HS-27A (cell line): Measurements from ENCODE around the gene RER1.
A peak's percentile ranks its signal among the peaks of the same experiment; 100 is the strongest.

Experiments
- DNase-seq: peaks from one replicate; pipeline ENCODE4 v3.0.0-alpha.2; 2012; ENCODE audit warnings: low read depth, missing footprints

The RER1 gene

DNA sequence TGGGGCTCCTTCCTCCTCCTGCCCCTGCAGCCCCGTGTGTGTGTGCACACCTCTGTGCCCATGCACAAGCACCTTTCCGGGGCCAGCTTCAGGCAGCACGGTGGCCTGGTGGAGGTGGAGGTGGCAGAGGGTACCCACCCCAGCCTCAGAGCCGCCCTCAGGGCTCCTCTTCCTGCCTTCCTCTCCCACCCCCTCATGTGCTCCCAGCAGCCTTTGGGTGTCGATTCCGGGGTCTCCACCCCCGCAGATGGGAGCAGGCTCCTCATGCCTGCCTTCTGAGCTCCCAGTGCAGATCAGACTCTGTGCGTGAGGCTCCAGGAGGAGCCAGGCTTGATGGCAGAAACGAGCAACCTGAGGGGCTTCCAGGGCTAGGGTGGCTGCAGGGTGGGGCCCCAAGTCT, 55.2 kb downstream of the RER1 start:
- DNase-seq, result no peak

DNA sequence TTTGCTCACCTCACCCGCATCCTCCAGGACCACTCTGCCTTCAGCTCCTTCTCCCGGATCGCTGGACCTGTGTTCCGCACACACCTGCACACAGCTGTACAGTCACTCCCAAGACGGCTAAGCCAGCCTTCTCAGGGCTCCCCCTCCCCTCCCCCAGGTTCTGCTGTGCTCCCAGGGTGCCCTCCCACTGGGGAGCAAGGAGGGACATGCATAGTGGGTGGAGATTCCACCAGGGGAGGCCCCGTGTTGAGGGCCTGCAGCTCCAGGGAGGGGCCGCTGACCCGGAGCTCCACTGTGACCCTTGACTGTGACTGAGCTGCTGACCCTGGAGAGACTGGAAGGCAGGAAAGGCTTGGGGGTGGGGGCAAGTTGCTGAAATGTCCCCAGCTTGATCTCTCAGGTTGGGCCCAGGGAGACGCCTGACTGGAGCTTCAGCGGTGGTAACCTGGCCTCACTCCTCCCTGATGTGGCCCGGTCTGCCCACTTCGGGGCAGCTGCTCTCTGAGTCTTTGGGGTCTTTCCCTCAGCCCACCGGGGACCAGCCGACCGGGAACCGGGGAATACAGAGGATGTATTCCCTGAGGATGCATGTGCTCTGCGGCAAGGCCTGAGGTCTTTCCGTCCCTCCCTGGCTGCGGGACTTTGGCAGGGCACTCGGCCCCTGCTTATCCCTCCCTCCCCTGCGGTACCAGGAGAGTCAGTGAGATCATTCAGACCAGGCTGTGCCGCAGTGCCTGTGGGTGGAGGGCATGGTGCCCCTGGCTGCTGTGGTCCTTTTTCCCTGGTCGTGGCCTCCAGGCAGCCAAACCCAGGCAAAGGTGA, 55.8 kb downstream of the RER1 start:
- no peak for DNase-seq

DNA sequence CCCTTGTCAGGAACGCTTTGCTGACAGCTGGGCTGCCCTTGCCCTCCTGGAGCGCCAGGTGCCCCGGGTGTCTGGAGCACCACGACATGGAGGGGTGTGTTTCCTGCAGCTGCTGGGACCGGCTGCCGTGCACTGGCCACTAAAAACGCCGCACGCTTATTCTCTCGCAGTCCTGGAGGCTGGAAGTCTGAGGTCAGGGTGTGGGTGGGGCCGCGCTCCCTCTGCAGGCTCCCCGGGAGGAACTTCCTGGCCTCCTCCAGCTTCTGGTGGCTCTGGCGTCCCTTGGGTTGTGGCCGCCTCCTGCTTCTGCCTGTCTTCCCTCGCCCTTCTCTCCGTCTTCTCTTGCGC, 56.4 kb downstream of the RER1 start:
- DNase-seq, result no peak

DNA sequence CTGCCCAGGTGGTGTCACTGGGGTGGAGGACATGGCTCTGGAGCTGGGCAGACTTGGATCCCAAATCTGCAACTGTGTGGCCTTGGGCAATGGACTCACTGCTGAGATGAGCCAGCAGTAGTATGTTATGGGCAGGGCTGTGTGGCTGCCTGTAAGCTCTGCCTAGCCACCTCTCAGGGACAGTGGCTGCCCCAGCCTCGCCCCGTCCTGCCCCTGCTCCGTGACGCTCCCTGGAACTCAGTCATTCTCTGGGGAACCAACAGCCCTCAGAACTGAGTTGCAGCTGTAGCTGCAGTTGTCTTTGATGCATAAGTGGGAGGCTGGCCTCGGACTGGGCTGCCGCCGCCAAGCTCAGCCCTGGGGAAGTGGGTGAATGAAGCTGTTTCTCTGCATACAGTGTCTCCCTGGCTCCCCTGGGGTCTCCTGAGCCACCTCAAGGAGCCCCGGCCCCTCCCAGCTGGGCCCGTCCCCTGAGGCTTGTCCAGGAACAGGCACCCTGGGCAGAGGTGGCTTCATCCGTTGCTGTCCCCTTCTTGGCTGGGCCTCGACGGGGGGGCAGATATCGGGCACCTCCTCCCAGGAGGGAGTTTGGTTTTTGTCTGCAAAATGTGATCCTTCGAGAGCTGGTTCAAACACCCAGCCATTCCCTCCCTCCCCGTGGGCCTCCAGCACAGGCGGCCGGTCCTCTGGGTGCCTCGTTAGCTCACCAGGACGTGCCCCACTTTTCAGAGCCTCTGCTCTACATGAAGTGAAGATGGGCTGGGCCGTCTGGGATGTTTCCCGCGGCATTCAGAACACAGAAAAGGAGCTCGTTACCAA, 58.2 kb downstream of the RER1 start:
- DNase-seq, result no peak

DNA sequence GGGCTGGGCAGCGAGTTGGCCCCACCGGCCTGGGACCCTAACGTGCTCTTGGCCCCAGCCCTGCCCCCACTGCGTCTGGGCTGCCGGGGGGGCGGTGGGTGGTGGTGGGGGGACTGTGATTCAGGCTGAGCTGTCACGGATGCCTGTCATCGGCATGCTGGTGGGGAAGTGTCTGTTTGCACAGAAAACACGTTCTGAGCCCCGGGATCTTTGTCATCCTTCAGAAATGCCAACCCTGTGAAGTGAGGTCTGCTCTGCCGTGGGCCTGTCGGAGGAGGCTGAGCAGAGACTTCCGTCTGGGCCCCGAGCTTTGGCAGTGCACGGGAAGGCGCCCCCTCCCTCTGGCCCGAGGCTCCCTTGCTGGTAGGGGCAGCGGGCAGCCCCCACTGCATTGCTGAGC, 60.1 kb downstream of the RER1 start:
- peak; percentile 82 for DNase-seq

DNA sequence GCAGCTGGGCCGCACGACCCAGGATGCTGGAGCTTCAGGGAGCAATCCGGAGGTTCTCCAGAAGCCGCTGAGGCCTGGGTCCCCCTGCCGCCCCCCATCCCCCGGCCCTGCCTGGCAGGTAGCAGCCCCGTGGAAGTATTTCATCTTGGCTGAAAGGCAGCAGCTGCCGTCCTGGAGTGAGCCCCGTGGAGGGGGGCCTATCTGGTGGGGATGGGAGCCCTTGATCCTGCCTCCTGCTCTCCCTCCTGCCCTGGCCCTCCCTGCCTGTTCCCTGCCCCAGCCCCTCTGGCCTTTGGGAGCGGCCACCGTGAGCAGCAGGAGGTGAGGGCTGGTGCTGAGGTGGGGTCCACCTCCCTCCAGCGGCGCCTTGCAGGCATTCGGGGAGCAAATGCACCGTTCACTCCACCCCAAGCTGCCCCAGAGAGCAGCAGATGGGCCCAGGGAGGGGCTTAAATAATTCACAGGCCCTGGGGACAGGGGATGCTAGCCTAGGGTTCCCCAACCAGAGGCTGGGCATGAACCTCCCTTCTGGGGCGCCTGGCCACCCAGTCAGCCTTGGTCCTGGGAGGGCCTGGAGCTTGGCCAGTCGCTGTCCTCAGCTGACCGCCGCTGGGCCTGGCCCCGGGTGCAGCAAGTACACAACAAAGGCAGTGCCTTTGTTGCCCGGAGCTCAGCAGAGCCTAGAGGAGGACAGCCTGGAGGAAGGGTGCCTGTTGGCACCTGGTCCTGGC, 60.7 kb downstream of the RER1 start:
- DNase-seq, result peak; percentile 14

DNA sequence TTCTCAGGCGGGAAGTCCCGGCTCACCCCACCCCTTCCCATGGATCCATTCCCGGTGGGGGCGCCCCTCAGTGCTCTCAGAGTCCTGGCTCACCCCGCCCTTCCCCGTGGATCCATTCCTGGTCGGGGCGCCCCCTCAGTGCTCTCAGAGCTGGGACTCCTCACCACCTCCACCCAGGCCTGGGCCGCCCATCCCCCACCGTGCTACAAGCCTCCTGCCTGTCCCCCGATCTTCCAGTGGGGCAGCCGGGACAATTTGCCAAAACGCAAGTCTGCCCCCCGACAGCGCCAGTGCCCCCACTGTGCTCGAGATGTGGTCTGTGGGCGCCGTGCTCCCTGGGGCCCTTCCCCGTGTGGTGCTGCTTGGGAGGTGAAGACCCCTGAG, 61.3 kb downstream of the RER1 start:
- DNase-seq, result no peak

DNA sequence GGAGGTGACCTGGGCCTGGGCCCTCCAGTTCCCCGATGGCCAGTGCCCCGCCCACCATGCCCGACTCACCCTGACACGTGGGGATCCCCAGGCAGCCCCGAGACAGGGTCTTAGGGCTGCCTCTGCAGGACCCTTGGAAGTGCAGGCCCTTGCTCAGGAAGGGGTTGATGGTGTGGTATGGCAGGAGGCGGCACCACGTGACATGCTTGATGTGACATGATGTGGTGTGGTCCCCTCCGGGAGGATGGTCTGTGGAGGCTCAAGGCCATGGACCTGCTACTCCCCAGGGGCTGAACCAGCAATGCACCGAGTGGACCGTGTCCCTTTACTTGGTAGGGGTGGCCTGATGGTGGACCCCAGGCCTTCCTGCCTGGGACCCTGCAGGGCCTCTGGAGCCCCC, 62.6 kb downstream of the RER1 start:
- DNase-seq, result no peak
